CD4-positive, alpha-beta memory T cell (primary cell): ENCODE measurements around the gene RIPPLY3. TPM values are rescaled to one million over a fixed set of nuclear protein-coding genes. Genes with fewer than 3 reads are reported as not detected.
A peak's percentile ranks its signal among the peaks of the same experiment; 100 is the strongest.

Experiments
- CTCF ChIA-PET: fragments of 350-600 bp; sonication (Branson Sonifier 250); formaldehyde crosslinking; loops from one replicate; lab custom pipeline; 2021; ENCODE audit warnings: inconsistent platforms; ENCODE audit not compliant: partially characterized antibody; lab: Charles Lee
- POLR2A ChIA-PET: fragments of 350-600 bp; sonication (Branson Sonifier 250); formaldehyde crosslinking; loops from one replicate; lab custom pipeline; 2021; ENCODE audit not compliant: partially characterized antibody; lab: Charles Lee
- DNase-seq, 5 donors: peaks; one replicate each; pipeline versions ENCODE4 v3.0.0 to v3.0.0-alpha.2; 2020 to 2022; ENCODE audit warnings: mixed read lengths in 1 of 5
- H3K27ac ChIP-seq: one replicate; pipeline ENCODE4 v1.7.0; 2013; ENCODE audit warnings: low read depth, low read length
- H3K27me3 ChIP-seq: 2 replicates; pipeline ENCODE4 v1.7.0; 2013; ENCODE audit warnings: mild to moderate bottlenecking, low read length, moderate library complexity; ENCODE audit not compliant: insufficient read depth
- H3K36me3 ChIP-seq: 2 replicates; pipeline ENCODE4 v1.7.0; 2013; ENCODE audit warnings: mild to moderate bottlenecking, low read length, moderate library complexity; ENCODE audit not compliant: insufficient read depth
- H3K4me1 ChIP-seq: 2 replicates; pipeline ENCODE4 v1.7.0; 2013; ENCODE audit warnings: mild to moderate bottlenecking, low read length, moderate library complexity; ENCODE audit not compliant: insufficient read depth
- H3K4me3 ChIP-seq, 2 donors: one replicate each; pipeline ENCODE4 v1.7.0; 2013; ENCODE audit warnings: low read length in 2 of 2, mild to moderate bottlenecking in 1 of 2
- H3K9me3 ChIP-seq, 2 donors: one replicate each; pipeline ENCODE4 v1.7.0; 2013; ENCODE audit warnings: low read length in 2 of 2, control low read depth in 1 of 2; ENCODE audit not compliant: control insufficient read depth in 1 of 2
- H3K27ac Mint-ChIP-seq, 7 donors: one replicate each; pipeline ENCODE4 v1.8.0; 2020 to 2021; ENCODE audit warnings: mixed read lengths in 7 of 7, mild to moderate bottlenecking in 6 of 7, inconsistent platforms in 3 of 7, moderate library complexity in 3 of 7
- H3K27me3 Mint-ChIP-seq, 2 donors: one replicate each; pipeline ENCODE4 v1.8.0; 2020 to 2021; ENCODE audit warnings: mixed read lengths in 2 of 2
- H3K36me3 Mint-ChIP-seq, 2 donors: one replicate each; pipeline ENCODE4 v1.8.0; 2020 to 2021; ENCODE audit warnings: mixed read lengths in 2 of 2, inconsistent platforms in 1 of 2, mild to moderate bottlenecking in 1 of 2
- H3K4me1 Mint-ChIP-seq, 4 donors: one replicate each; pipeline ENCODE4 v1.8.0; 2020 to 2021; ENCODE audit warnings: mixed read lengths in 4 of 4, mild to moderate bottlenecking in 1 of 4
- H3K4me3 Mint-ChIP-seq, 8 donors: one replicate each; pipeline ENCODE4 v1.8.0; 2020 to 2021; ENCODE audit warnings: mixed read lengths in 8 of 8, mild to moderate bottlenecking in 7 of 8, moderate library complexity in 6 of 8, inconsistent platforms in 3 of 8
- H3K9me3 Mint-ChIP-seq, 8 donors: one replicate each; pipeline ENCODE4 v1.8.0; 2020 to 2021; ENCODE audit warnings: mixed read lengths in 8 of 8, mild to moderate bottlenecking in 5 of 8, inconsistent platforms in 3 of 8, moderate library complexity in 1 of 8
- intact Hi-C: fragments of 100-400 bp; cut with micrococcal nuclease; formaldehyde crosslinking; loops from one replicate; pipeline ENCODE4 v1.15.1; 2023
- polyA plus RNA-seq, 2 donors: library from polyadenylated mRNA; unstranded; fragments of 300-500 nt; fragmentation: Illumina TruSeq; gene quantifications; one replicate each; pipeline ENCODE4 v1.2.3, GENCODE V29; 2021
- total RNA-seq, 2 experiments: library from RNA; stranded (reverse); gene quantifications; one replicate each; pipeline ENCODE4 v1.2.3, GENCODE V29; 2021

Gene RIPPLY3
- total and polyA plus RNA-seq, 4 experiments from 2014 or later: not detected

GRCh38 chr21:37009740-37010341 is 3.3 kb downstream of the RIPPLY3 start:
- peak overlapping the region in 1 of 7 donors; percentile 35 for H3K27ac Mint-ChIP-seq
- H3K9me3 Mint-ChIP-seq: no peaks in the 10 kb centered on the region
- intact Hi-C loops: loop anchor here (1.0 to 10.0 kb wide), 6 partner anchors 21 to 865 kb away; partner anchors contain the start of gene HLCS
- ChIA-PET POLR2A (interaction anchor here (0.7 to 2.6 kb wide), 4 partner anchors 19 to 44 kb away, joined by 4 to 5 read pairs (median 4); partner anchors contain the start of gene HLCS), CTCF (interaction anchor here (0.6 to 3.8 kb wide), 18 partner anchors 11 to 379 kb away, joined by 3 to 29 read pairs (median 6); partner anchors contain the start of gene HLCS)
- peak overlapping the region; percentile 40 to 87 (median 64) for H3K4me3 Mint-ChIP-seq
- H3K9me3 ChIP-seq: no peaks in the 10 kb centered on the region
- no peaks in the 10 kb centered on the region for H3K36me3 Mint-ChIP-seq
- H3K27me3 ChIP-seq: no peaks in the 10 kb centered on the region
- H3K4me1 ChIP-seq: peaks cover 17% of the 10 kb centered on the region
- peaks cover 24 to 33% of the 10 kb centered on the region in 2 donors for H3K27me3 Mint-ChIP-seq
- peaks cover 8 to 18% (median 12%) of the 10 kb centered on the region in 4 donors for H3K4me1 Mint-ChIP-seq
- H3K4me3 ChIP-seq: no peak overlapping the region
- no peaks in the 10 kb centered on the region for H3K36me3 ChIP-seq
- DNase-seq: peak; percentile 65 to 73 (median 68)
- H3K27ac ChIP-seq: no peak overlapping the region

- peaks cover 10 to 11% of the 10 kb centered on the region in 2 donors for H3K27me3 Mint-ChIP-seq
Observed at GRCh38 chr21:37017951-37018679, 11.6 kb downstream of the RIPPLY3 start.

GRCh38 chr21:37026499-37026898 is 20.0 kb downstream of the RIPPLY3 start:
- no peaks in the 10 kb centered on the region for H3K9me3 ChIP-seq
- H3K27me3 ChIP-seq: no peaks in the 10 kb centered on the region
- no peaks in the 10 kb centered on the region for H3K36me3 ChIP-seq
- DNase-seq: no peak
- H3K36me3 Mint-ChIP-seq: no peaks in the 10 kb centered on the region
- no peaks in the 10 kb centered on the region for H3K4me1 Mint-ChIP-seq
- no peak overlapping the region for H3K27ac ChIP-seq
- peaks cover 0 to 2% (median 0%) of the 10 kb centered on the region in 8 donors for H3K9me3 Mint-ChIP-seq
- POLR2A ChIA-PET: no interaction called here
- no peak overlapping the region for H3K4me3 Mint-ChIP-seq
- CTCF ChIA-PET: interaction anchor here (1.3 to 5.2 kb wide), 3 partner anchors 15 to 35 kb away, joined by 4 to 23 read pairs (median 4); no protein-coding TSS in a partner anchor
- peaks cover 1 to 3% of the 10 kb centered on the region in 2 donors for H3K27me3 Mint-ChIP-seq
- no peak overlapping the region for H3K27ac Mint-ChIP-seq
- H3K4me3 ChIP-seq: no peak overlapping the region
- no peaks in the 10 kb centered on the region for H3K4me1 ChIP-seq
- intact Hi-C loops: no loop called here

More at GRCh38 chr21:37017951-37018679, 11.6 kb downstream of the RIPPLY3 start:
- H3K4me1 Mint-ChIP-seq: no peaks in the 10 kb centered on the region
- H3K4me3 ChIP-seq: no peak overlapping the region
- ChIA-PET POLR2A (interaction anchor here (0.9 kb wide), 1 partner anchor 51 kb away, joined by 3 read pairs; no protein-coding TSS in a partner anchor), CTCF (interaction anchor here (0.6 kb wide), 1 partner anchor 34 kb away, joined by 3 read pairs; no protein-coding TSS in a partner anchor)
- no peaks in the 10 kb centered on the region for H3K4me1 ChIP-seq
- intact Hi-C loops: no loop called here
- no peak for DNase-seq
- H3K27me3 ChIP-seq: no peaks in the 10 kb centered on the region
- H3K9me3 ChIP-seq: no peaks in the 10 kb centered on the region
- H3K27ac ChIP-seq: no peak overlapping the region
- no peaks in the 10 kb centered on the region for H3K9me3 Mint-ChIP-seq
- no peak overlapping the region for H3K4me3 Mint-ChIP-seq
- no peak overlapping the region for H3K27ac Mint-ChIP-seq
- H3K36me3 Mint-ChIP-seq: no peaks in the 10 kb centered on the region
- H3K36me3 ChIP-seq: no peaks in the 10 kb centered on the region

GRCh38 chr21:37028570-37028969 is 22.1 kb downstream of the RIPPLY3 start:
- no peak overlapping the region for H3K27ac Mint-ChIP-seq
- Histone ChIP-seq H3K9me3 (no peaks in the 10 kb centered on the region), H3K27ac (no peak overlapping the region), H3K4me1 (no peaks in the 10 kb centered on the region), H3K27me3 (no peaks in the 10 kb centered on the region), H3K4me3 (no peak overlapping the region), H3K36me3 (no peaks in the 10 kb centered on the region)
- peaks cover 7 to 10% of the 10 kb centered on the region in 2 donors for H3K27me3 Mint-ChIP-seq
- intact Hi-C loops: no loop called here
- H3K4me3 Mint-ChIP-seq: no peak overlapping the region
- CTCF ChIA-PET: no interaction called here
- no peaks in the 10 kb centered on the region for H3K9me3 Mint-ChIP-seq
- POLR2A ChIA-PET: no interaction called here
- H3K4me1 Mint-ChIP-seq: no peaks in the 10 kb centered on the region
- no peaks in the 10 kb centered on the region for H3K36me3 Mint-ChIP-seq
- DNase-seq: no peak

GRCh38 chr21:37030864-37031263 is 24.4 kb downstream of the RIPPLY3 start:
- no peaks in the 10 kb centered on the region for H3K9me3 Mint-ChIP-seq
- H3K4me3 ChIP-seq: no peak overlapping the region
- H3K36me3 ChIP-seq: no peaks in the 10 kb centered on the region
- ChIA-PET CTCF (interaction anchor here (1.1 kb wide), 1 partner anchor 21 kb away, joined by 3 read pairs; no protein-coding TSS in a partner anchor), POLR2A (no interaction called here)
- no peak overlapping the region for H3K27ac Mint-ChIP-seq
- no peaks in the 10 kb centered on the region for H3K27me3 ChIP-seq
- DNase-seq: no peak
- peaks cover 7 to 10% of the 10 kb centered on the region in 2 donors for H3K27me3 Mint-ChIP-seq
- H3K27ac ChIP-seq: no peak overlapping the region
- no peak overlapping the region for H3K4me3 Mint-ChIP-seq
- H3K4me1 Mint-ChIP-seq: no peaks in the 10 kb centered on the region
- no peaks in the 10 kb centered on the region for H3K9me3 ChIP-seq
- H3K36me3 Mint-ChIP-seq: no peaks in the 10 kb centered on the region
- H3K4me1 ChIP-seq: no peaks in the 10 kb centered on the region
- intact Hi-C loops: no loop called here

GRCh38 chr21:37032293-37032692 is 25.8 kb downstream of the RIPPLY3 start:
- Mint-ChIP-seq H3K9me3 (no peaks in the 10 kb centered on the region), H3K36me3 (no peaks in the 10 kb centered on the region), H3K4me3 (no peak overlapping the region), H3K4me1 (no peaks in the 10 kb centered on the region), H3K27me3 (peaks cover 7 to 13% of the 10 kb centered on the region in 2 donors), H3K27ac (peak overlapping the region in 1 of 7 donors; percentile 13)
- no peak overlapping the region for H3K4me3 ChIP-seq
- no peaks in the 10 kb centered on the region for H3K4me1 ChIP-seq
- no peaks in the 10 kb centered on the region for H3K27me3 ChIP-seq
- POLR2A ChIA-PET: no interaction called here
- H3K9me3 ChIP-seq: no peaks in the 10 kb centered on the region
- H3K27ac ChIP-seq: no peak overlapping the region
- H3K36me3 ChIP-seq: no peaks in the 10 kb centered on the region
- CTCF ChIA-PET: no interaction called here
- DNase-seq: no peak
- intact Hi-C loops: no loop called here

- Mint-ChIP-seq H3K27ac (no peak overlapping the region), H3K4me1 (no peaks in the 10 kb centered on the region), H3K9me3 (no peaks in the 10 kb centered on the region), H3K36me3 (no peaks in the 10 kb centered on the region), H3K27me3 (peaks cover 7 to 13% of the 10 kb centered on the region in 2 donors), H3K4me3 (no peak overlapping the region)
- no peaks in the 10 kb centered on the region for H3K4me1 ChIP-seq
- CTCF ChIA-PET: no interaction called here
- H3K36me3 ChIP-seq: no peaks in the 10 kb centered on the region
- no peaks in the 10 kb centered on the region for H3K9me3 ChIP-seq
- H3K27ac ChIP-seq: no peak overlapping the region
- POLR2A ChIA-PET: no interaction called here
- no peak for DNase-seq
- intact Hi-C loops: no loop called here
- H3K27me3 ChIP-seq: no peaks in the 10 kb centered on the region
- no peak overlapping the region for H3K4me3 ChIP-seq
Observed at GRCh38 chr21:37032877-37033471, 26.5 kb downstream of the RIPPLY3 start.
